A549 (cell line): ENCODE data around the gene PPP4R4. TPM values are rescaled to one million over a fixed set of nuclear protein-coding genes. Genes with fewer than 3 reads are reported as not detected.

Source experiments
- ATAC-seq, 2 experiments: fragments of 200-7000 bp in 1 of 2; fragments of >200 bp in 1 of 2; cut with Nextera tagmentation in 1 of 2; cut with Tn5 transposase in 1 of 2; 3 replicates each; pipeline versions ENCODE4 v1.8.0 to v1.9.1; 2018 to 2020; ENCODE audit warnings: mild to moderate bottlenecking in 1 of 2, moderate library complexity in 1 of 2
- CTCF ChIA-PET: fragments of 300-600 bp; sonication (Branson Sonifier 250); formaldehyde crosslinking; extraction: SDS; loops from one replicate; lab custom pipeline; 2021; ENCODE audit warnings: antibody characterized with exemption, inconsistent platforms; lab: Yijun Ruan, JAX
- POLR2A ChIA-PET: fragments of 350-600 bp; formaldehyde crosslinking; extraction: SDS; loops from one replicate; lab custom pipeline; 2021; ENCODE audit warnings: antibody characterized with exemption, inconsistent platforms; lab: Yijun Ruan, JAX
- DNase-seq, 2 experiments: peaks; one replicate each; pipeline versions ENCODE4 v3.0.0 to v3.0.0-alpha.2; 2011 to 2016; ENCODE audit warnings: low read depth in 1 of 2, low spot score in 1 of 2
- FAIRE-seq: peaks from 2 replicates; lab custom pipeline; 2011; peaks lifted over from hg19 to GRCh38; lab: Jason Lieb, UNC
- H3K27ac ChIP-seq, 2 experiments: fragments of >200 bp; sonication (Bioruptor Twin); formaldehyde crosslinking; 3 replicates each; pipeline ENCODE4 v1.5.1; 2016 to 2017
- H3K4me1 ChIP-seq: fragments of >200 bp; sonication (Bioruptor Twin); formaldehyde crosslinking; 3 replicates; pipeline ENCODE4 v1.6.1; 2016
- H3K4me2 ChIP-seq: fragments of >200 bp; sonication (Bioruptor Twin); formaldehyde crosslinking; 3 replicates; pipeline ENCODE4 v1.6.1; 2016
- H3K4me3 ChIP-seq: fragments of >200 bp; sonication (Bioruptor Twin); formaldehyde crosslinking; 3 replicates; pipeline ENCODE4 v1.5.1; 2016
- H3K9me3 ChIP-seq: fragments of >200 bp; sonication (Bioruptor Twin); formaldehyde crosslinking; 3 replicates; pipeline ENCODE4 v1.6.1; 2016
- BHLHE40 ChIP-seq: IDR thresholded peaks from 2 replicates; pipeline ENCODE4 v1.6.1; 2012; ENCODE audit warnings: low read depth, low read length, inconsistent platforms
- CBX2 ChIP-seq: fragments of 200-600 bp; sonication (generic); IDR thresholded peaks from 2 replicates; pipeline ENCODE4 v1.6.1; 2016; ENCODE audit warnings: low read depth, mild to moderate bottlenecking, borderline replicate concordance
- EHF ChIP-seq: fragments of 250-450 bp; sonication (Bioruptor Pico); IDR thresholded peaks from 2 replicates; pipeline ENCODE4 v1.5.0; 2020; ENCODE audit warnings: mild to moderate bottlenecking
- EHMT2 ChIP-seq: fragments of 200-600 bp; sonication (generic); IDR thresholded peaks from 2 replicates; pipeline ENCODE4 v1.6.1; 2016; ENCODE audit warnings: antibody characterized with exemption, low read depth, mild to moderate bottlenecking, moderate library complexity
- FOSB ChIP-seq: fragments of 250-450 bp; sonication (Bioruptor Pico); IDR thresholded peaks from 2 replicates; pipeline ENCODE4 v1.5.0; 2020; ENCODE audit warnings: mild to moderate bottlenecking, moderate library complexity
- FOSL2 ChIP-seq, 2 experiments: fragments of 450-650 bp in 1 of 2; fragments of >200 bp in 1 of 2; sonication (Bioruptor Twin) in 1 of 2; formaldehyde crosslinking; IDR thresholded peaks; 2 replicates each; pipeline versions ENCODE4 v1.5.0 to v1.6.1; 2016 to 2020; ENCODE audit warnings: mild to moderate bottlenecking in 1 of 2, moderate library complexity in 1 of 2
- FOXS1 ChIP-seq: fragments of 250-450 bp; sonication (Bioruptor Pico); IDR thresholded peaks from 2 replicates; pipeline ENCODE4 v1.5.0; 2020; ENCODE audit warnings: mild to moderate bottlenecking, moderate library complexity
- HEYL ChIP-seq: fragments of 250-450 bp; sonication (Bioruptor Pico); IDR thresholded peaks from 2 replicates; pipeline ENCODE4 v1.8.0; 2021; ENCODE audit warnings: mild to moderate bottlenecking, moderate library complexity
- KDM1A ChIP-seq: fragments of 200-600 bp; sonication (generic); IDR thresholded peaks from 2 replicates; pipeline ENCODE4 v1.6.1; 2016; ENCODE audit warnings: low read depth, mild to moderate bottlenecking
- MAFK ChIP-seq: fragments of 450-650 bp; IDR thresholded peaks from 2 replicates; pipeline ENCODE4 v1.6.1; 2014; ENCODE audit not compliant: partially characterized antibody
- MAZ ChIP-seq: fragments of 150-350 bp; IDR thresholded peaks from 2 replicates; pipeline ENCODE4 v1.6.1; 2014; ENCODE audit warnings: antibody characterized with exemption, low read depth, low read length, borderline replicate concordance
- NPAS2 ChIP-seq: fragments of 250-450 bp; sonication (Bioruptor Pico); IDR thresholded peaks from 2 replicates; pipeline ENCODE4 v1.8.0; 2022; ENCODE audit warnings: mild to moderate bottlenecking, moderate library complexity, borderline replicate concordance
- POLR2AphosphoS2 ChIP-seq: conservative IDR thresholded peaks from 2 replicates; pipeline ENCODE4 v1.6.1; 2012; ENCODE audit warnings: low read length, improper control_type of control experiment, inconsistent platforms
- RAD21 ChIP-seq, 2 experiments: fragments of >200 bp in 1 of 2; sonication (Bioruptor Twin) in 1 of 2; formaldehyde crosslinking in 1 of 2; IDR thresholded peaks in 1 of 2; conservative IDR thresholded peaks in 1 of 2; 2 replicates in 1 of 2; 3 replicates in 1 of 2; pipeline ENCODE4 v1.6.1; 2012 to 2018; ENCODE audit warnings: inconsistent platforms in 1 of 2
- RARB ChIP-seq: fragments of 250-450 bp; sonication (Bioruptor Pico); IDR thresholded peaks from 2 replicates; pipeline ENCODE4 v1.8.0; 2021; ENCODE audit warnings: mild to moderate bottlenecking, moderate library complexity
- TP53 ChIP-seq: fragments of 250-450 bp; sonication (Bioruptor Pico); IDR thresholded peaks from 2 replicates; pipeline ENCODE4 v1.5.0; 2021; ENCODE audit warnings: mild to moderate bottlenecking, moderate library complexity
- ZC3H11A ChIP-seq: fragments of 450-650 bp; IDR thresholded peaks from 2 replicates; pipeline ENCODE4 v1.6.1; 2014; ENCODE audit warnings: antibody characterized with exemption, mild to moderate bottlenecking
- WGBS: methylation state at CpG from one replicate; pipeline ENCODE4 v1.1.6; 2017; ENCODE audit errors: missing lambda C conversion rate; 5-methylcytosine and 5-hydroxymethylcytosine counted together
- polyA plus RNA-seq, 4 experiments: library from polyadenylated mRNA; depleted of rRNA in 3 of 4; stranded (reverse); fragments of >200 nt; fragmentation: RNase III in 1 of 4; extraction: RNeasy Plus Mini Kit Qiagen cat#74134 plus additional on column Dnase treatment in 1 of 4; gene quantifications; 2 replicates in 3 of 4; 3 replicates in 1 of 4; pipeline ENCODE4 v1.2.3, GENCODE V29; 2011 to 2017
- TF ChIP-seq, protein P1 (sequence below): fragments of >200 bp; sonication (Bioruptor Twin); formaldehyde crosslinking; IDR thresholded peaks from 3 replicates; pipeline ENCODE4 v1.6.1; 2016
- TF ChIP-seq, protein P2 (sequence below): IDR thresholded peaks from 2 replicates; pipeline ENCODE4 v1.6.1; 2012
- TF ChIP-seq, protein P3 (sequence below): fragments of 150-350 bp; IDR thresholded peaks from 2 replicates; pipeline ENCODE4 v1.6.1; 2014; ENCODE audit warnings: low read depth, mild to moderate bottlenecking, low read length
- TF ChIP-seq, protein P4 (sequence below): fragments of >200 bp; sonication (Bioruptor Twin); formaldehyde crosslinking; IDR thresholded peaks from 3 replicates; pipeline ENCODE4 v1.5.1; 2016
- TF ChIP-seq, protein P5 (sequence below): IDR thresholded peaks from 2 replicates; pipeline ENCODE4 v1.6.1; 2012
- TF ChIP-seq, protein P6 (sequence below): fragments of 450-650 bp; IDR thresholded peaks from 2 replicates; pipeline ENCODE4 v1.6.1; 2014; ENCODE audit warnings: antibody characterized with exemption

Gene PPP4R4
- polyA plus RNA-seq, 2 of the 4 experiments (the other 2 are of a cell fraction) = 0.12 to 0.25 TPM

DNA sequence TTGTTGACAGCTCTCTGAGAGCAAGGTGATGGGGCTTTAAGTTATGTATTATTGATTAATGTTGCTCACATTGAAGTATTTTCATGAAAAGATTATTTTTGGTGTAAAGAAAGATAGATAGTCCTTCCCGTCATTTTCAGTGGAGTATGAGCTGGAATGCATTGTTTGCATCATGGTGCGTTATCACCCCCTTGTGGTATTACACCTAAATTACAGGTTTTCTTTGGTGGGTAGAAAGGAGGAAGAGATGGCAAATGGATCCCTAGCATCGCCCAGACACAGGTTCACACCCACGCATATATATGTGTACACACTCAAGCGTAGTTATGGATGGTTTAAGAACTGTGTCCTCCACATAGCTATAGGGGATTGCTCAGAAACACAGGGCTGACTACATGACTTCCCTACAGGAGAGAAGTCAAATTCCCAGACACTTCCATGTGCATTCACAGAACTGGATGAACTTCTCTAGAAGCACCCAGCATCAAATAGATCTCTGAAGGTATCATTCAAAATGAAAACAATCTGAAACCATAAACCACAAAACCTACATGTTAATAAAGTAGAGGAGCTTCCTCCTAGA lies 133.4 kb downstream of the PPP4R4 start:
- no peak overlapping the region for H3K27ac ChIP-seq
- ChIA-PET POLR2A (no interaction called here), CTCF (interaction anchor here (0.6 to 0.8 kb wide), 2 partner anchors 32 to 127 kb away, joined by 3 read pairs; no protein-coding TSS in a partner anchor)
- DNase-seq (peak in 1 of 2 experiments; percentile 51), FAIRE-seq (no peak), ATAC-seq (peak in 1 of 2 experiments; percentile 65; a peak in 3 of 6 replicates)
- H3K4me2 ChIP-seq = no peak overlapping the region
- no peaks in the 10 kb centered on the region for H3K4me1 ChIP-seq
- peak; percentile 27 to 50; a peak in 2 of 5 replicates for TF ChIP-seq RAD21 (conservative IDR thresholded peaks at IDR 0.05 in 1 of 2, IDR thresholded peaks at IDR 0.05 in 1 of 2)
- TF ChIP-seq ZC3H11A = no peak
- H3K9me3 ChIP-seq = peaks cover 6% of the 10 kb centered on the region; the same call in 2 of the 3 replicates
- no peak overlapping the region for H3K4me3 ChIP-seq
- WGBS = 11% methylated on average over 5 of the region's 5 CpGs

DNA sequence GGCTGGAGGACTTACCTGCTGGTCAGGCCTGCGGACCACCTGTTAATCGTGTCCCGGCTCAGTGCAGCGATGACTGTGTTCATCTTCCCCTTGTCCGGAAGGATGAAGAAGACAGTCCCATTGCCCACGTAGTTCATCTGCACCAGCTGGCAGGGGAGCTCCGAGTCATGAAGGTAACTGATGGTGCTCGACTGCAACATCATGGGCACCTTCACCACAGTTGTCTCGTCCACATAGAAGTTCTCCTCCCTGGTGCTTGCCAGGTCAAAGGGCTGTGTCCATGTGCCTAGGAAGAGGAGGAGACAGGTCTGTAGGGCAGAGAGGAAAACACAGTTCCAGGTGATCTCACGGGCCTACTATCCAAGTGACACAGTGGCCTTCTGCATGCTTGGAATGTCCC lies 135.6 kb downstream of the PPP4R4 start:
- WGBS = 61% methylated on average over 10 of the region's 10 CpGs
- H3K27ac ChIP-seq = no peak overlapping the region
- no peak overlapping the region for H3K4me3 ChIP-seq
- POLR2A ChIA-PET = no interaction called here
- no peak for FAIRE-seq
- no peak overlapping the region for H3K4me2 ChIP-seq
- CTCF ChIA-PET = no interaction called here
- no peak for ATAC-seq
- peaks cover 6% of the 10 kb centered on the region; the same call in 2 of the 3 replicates for H3K9me3 ChIP-seq
- DNase-seq = no peak
- H3K4me1 ChIP-seq = no peaks in the 10 kb centered on the region
- TF ChIP-seq, protein P1, sequence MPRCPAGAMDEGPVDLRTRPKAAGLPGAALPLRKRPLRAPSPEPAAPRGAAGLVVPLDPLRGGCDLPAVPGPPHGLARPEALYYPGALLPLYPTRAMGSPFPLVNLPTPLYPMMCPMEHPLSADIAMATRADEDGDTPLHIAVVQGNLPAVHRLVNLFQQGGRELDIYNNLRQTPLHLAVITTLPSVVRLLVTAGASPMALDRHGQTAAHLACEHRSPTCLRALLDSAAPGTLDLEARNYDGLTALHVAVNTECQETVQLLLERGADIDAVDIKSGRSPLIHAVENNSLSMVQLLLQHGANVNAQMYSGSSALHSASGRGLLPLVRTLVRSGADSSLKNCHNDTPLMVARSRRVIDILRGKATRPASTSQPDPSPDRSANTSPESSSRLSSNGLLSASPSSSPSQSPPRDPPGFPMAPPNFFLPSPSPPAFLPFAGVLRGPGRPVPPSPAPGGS = no peak
- no peak for TF ChIP-seq FOXS1 (CRISPR knock-in tag)
- TF ChIP-seq, protein P2, sequence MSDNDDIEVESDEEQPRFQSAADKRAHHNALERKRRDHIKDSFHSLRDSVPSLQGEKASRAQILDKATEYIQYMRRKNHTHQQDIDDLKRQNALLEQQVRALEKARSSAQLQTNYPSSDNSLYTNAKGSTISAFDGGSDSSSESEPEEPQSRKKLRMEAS = no peak
- no peak for TF ChIP-seq HEYL (CRISPR knock-in tag)
- no peak for TF ChIP-seq POLR2AphosphoS2
- TF ChIP-seq, protein P3, sequence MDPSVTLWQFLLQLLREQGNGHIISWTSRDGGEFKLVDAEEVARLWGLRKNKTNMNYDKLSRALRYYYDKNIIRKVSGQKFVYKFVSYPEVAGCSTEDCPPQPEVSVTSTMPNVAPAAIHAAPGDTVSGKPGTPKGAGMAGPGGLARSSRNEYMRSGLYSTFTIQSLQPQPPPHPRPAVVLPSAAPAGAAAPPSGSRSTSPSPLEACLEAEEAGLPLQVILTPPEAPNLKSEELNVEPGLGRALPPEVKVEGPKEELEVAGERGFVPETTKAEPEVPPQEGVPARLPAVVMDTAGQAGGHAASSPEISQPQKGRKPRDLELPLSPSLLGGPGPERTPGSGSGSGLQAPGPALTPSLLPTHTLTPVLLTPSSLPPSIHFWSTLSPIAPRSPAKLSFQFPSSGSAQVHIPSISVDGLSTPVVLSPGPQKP = no peak
- no peak for TF ChIP-seq MAZ
- no peak for TF ChIP-seq EHMT2
- TF ChIP-seq FOSB (CRISPR knock-in tag) = no peak
- TF ChIP-seq MAFK = no peak
- TF ChIP-seq ZC3H11A = no peak
- TF ChIP-seq, protein P4, sequence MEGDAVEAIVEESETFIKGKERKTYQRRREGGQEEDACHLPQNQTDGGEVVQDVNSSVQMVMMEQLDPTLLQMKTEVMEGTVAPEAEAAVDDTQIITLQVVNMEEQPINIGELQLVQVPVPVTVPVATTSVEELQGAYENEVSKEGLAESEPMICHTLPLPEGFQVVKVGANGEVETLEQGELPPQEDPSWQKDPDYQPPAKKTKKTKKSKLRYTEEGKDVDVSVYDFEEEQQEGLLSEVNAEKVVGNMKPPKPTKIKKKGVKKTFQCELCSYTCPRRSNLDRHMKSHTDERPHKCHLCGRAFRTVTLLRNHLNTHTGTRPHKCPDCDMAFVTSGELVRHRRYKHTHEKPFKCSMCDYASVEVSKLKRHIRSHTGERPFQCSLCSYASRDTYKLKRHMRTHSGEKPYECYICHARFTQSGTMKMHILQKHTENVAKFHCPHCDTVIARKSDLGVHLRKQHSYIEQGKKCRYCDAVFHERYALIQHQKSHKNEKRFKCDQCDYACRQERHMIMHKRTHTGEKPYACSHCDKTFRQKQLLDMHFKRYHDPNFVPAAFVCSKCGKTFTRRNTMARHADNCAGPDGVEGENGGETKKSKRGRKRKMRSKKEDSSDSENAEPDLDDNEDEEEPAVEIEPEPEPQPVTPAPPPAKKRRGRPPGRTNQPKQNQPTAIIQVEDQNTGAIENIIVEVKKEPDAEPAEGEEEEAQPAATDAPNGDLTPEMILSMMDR = no peak
- TF ChIP-seq EHF (CRISPR knock-in tag) = no peak
- no peak for TF ChIP-seq BHLHE40
- no peak for TF ChIP-seq KDM1A
- TF ChIP-seq FOSL2 (IDR thresholded peaks at IDR 0.05) = no peak
- no peak for TF ChIP-seq FOSL2 (CRISPR knock-in tag; IDR thresholded peaks at IDR 0.05)
- no peak for TF ChIP-seq NPAS2 (CRISPR knock-in tag)

DNA sequence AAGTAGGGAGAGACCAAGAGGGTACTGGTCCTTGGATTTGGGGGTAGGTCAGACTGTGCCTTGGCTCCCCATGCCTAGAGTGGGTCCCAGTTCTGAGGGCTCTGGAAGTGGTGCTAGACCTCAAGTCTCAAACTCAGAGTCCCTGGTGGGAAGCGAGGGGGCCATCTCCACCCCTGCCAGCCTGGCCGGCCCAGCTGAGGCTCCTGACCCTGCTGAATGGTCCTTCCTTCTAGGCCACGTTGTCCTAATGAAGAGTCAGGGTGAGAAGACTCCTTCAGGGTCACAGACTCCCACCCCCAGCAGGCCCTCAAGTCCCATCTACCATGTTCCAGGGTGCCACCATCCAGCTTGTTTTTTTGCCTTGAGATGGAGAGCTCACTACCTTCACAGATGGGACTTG lies 136.1 kb downstream of the PPP4R4 start:
- ChIA-PET CTCF (no interaction called here), POLR2A (no interaction called here)
- Histone ChIP-seq H3K4me3 (no peak overlapping the region), H3K4me2 (no peak overlapping the region), H3K4me1 (no peaks in the 10 kb centered on the region), H3K27ac (no peak overlapping the region), H3K9me3 (peaks cover 6% of the 10 kb centered on the region; the same call in 2 of the 3 replicates)
- DNase-seq (no peak), ATAC-seq (no peak), FAIRE-seq (no peak)
- WGBS = 6% methylated on average over 3 of the region's 3 CpGs
- TF ChIP-seq, protein P5, sequence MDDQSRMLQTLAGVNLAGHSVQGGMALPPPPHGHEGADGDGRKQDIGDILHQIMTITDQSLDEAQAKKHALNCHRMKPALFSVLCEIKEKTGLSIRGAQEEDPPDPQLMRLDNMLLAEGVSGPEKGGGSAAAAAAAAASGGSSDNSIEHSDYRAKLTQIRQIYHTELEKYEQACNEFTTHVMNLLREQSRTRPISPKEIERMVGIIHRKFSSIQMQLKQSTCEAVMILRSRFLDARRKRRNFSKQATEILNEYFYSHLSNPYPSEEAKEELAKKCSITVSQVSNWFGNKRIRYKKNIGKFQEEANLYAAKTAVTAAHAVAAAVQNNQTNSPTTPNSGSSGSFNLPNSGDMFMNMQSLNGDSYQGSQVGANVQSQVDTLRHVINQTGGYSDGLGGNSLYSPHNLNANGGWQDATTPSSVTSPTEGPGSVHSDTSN = no peak
- TF ChIP-seq, protein P6, sequence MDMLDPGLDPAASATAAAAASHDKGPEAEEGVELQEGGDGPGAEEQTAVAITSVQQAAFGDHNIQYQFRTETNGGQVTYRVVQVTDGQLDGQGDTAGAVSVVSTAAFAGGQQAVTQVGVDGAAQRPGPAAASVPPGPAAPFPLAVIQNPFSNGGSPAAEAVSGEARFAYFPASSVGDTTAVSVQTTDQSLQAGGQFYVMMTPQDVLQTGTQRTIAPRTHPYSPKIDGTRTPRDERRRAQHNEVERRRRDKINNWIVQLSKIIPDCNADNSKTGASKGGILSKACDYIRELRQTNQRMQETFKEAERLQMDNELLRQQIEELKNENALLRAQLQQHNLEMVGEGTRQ = no peak
- TF ChIP-seq CBX2 (no peak), RARB (CRISPR knock-in tag) (no peak), TP53 (CRISPR knock-in tag) (no peak)
- TF ChIP-seq, protein P2 = no peak
